ENCODE data around the gene YIF1A.

DNA sequence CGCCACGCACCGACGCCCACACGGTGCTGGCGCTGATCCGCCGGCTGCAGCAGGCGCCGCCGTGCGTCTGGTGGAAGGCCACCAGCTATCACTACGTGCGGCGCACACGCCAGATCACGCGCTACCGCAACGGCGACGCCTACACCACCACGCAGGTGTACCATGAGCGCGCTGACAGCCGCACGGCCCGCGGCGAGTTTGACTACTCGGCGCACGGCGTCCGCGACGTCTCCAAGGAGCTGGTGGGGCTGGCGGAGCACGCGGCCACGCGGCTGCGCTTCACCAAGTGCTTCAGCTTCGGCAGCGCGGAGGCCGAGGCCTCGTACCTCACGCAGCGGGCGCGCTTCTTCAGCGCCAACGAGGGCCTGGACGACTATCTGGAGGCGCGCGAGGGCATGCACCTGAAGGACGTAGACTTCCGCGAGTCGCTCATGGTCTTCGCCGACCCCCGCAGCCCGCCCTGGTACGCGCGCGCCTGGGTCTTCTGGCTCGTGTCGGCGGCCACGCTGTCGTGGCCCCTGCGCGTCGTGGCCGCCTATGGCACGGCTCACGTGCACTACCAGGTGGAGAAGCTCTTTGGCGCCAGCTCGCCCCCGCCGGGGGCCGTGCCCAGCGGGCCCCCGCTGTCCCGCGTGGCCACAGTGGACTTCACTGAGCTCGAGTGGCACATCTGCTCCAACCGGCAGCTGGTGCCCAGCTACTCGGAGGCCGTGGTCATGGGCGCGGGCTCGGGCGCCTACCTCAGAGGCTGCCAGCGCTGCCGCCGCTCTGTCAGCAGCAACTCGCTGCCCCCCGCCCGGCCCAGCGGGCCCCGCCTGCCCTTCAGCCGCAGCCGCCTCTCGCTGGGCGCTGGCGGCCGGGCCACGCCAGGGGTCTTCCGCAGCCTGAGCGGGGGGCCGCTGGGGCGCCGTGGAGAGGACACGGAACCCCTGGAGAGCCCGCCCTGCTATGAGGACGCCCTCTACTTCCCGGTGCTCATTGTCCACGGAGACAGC lies 6.0 kb upstream of the YIF1A start:
- TF ChIP-seq POLR2A (IDR thresholded peaks at IDR 0.05), result no peak
- TF ChIP-seq POLR2AphosphoS5 (IDR thresholded peaks at IDR 0.05), result no peak
- TF ChIP-seq CTCF (IDR thresholded peaks at IDR 0.05), result no peak
- TF ChIP-seq EP300 (IDR thresholded peaks at IDR 0.05), result no peak
